Upper lobe of left lung (tissue), 4 donors: Measurements from ENCODE around the gene MPO.

Experiments
- EP300 ChIP-seq, 4 donors: sonication (generic); formaldehyde crosslinking; IDR thresholded peaks; one replicate each; pipeline ENCODE4 v1.5.1; 2017; ENCODE audit warnings: antibody characterized with exemption in 4 of 4, control low read depth in 2 of 4
- POLR2A ChIP-seq, 4 donors: fragments of 450-650 bp; IDR thresholded peaks; one replicate each; pipeline ENCODE4 v1.5.1; 2016 to 2017; ENCODE audit warnings: antibody characterized with exemption in 4 of 4, mild to moderate bottlenecking in 2 of 4
- POLR2AphosphoS5 ChIP-seq, 2 donors: sonication (generic); formaldehyde crosslinking; IDR thresholded peaks; one replicate each; pipeline ENCODE4 v1.5.1; 2017; ENCODE audit warnings: antibody characterized with exemption in 2 of 2
- TF ChIP-seq, protein P1 (sequence below), 6 experiments: fragments of 450-650 bp in 4 of 6; fragments of 200-600 bp in 2 of 6; sonication (generic) in 2 of 6; IDR thresholded peaks; one replicate each; pipeline ENCODE4 v1.5.1; 2016 to 2019; ENCODE audit warnings: antibody characterized with exemption in 6 of 6

DNA sequence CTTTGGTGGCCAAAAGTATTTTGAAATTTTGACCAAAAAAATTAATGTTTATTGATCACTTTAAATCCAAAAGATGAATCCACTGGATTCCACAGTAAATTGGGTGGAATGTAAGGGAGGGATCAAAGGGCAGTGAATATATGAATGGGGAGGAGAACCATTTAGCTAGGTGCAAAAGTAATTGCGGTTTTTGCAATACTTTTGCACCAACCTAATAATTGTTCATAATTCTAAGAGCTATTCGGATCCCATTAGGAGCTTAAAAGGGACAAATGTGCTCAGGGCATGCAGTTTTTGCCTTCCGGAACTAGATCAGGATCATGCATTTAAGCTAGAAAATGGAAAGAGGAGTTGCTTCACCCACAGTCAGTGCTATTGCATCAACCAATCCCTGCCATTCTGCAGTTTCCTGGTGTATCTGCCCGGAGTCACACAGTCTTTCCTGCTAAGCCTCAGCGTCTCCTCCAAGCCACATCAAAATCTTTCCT is 42.5 kb downstream of the MPO start, which contains the start of gene LPO:
- TF ChIP-seq, protein P1, sequence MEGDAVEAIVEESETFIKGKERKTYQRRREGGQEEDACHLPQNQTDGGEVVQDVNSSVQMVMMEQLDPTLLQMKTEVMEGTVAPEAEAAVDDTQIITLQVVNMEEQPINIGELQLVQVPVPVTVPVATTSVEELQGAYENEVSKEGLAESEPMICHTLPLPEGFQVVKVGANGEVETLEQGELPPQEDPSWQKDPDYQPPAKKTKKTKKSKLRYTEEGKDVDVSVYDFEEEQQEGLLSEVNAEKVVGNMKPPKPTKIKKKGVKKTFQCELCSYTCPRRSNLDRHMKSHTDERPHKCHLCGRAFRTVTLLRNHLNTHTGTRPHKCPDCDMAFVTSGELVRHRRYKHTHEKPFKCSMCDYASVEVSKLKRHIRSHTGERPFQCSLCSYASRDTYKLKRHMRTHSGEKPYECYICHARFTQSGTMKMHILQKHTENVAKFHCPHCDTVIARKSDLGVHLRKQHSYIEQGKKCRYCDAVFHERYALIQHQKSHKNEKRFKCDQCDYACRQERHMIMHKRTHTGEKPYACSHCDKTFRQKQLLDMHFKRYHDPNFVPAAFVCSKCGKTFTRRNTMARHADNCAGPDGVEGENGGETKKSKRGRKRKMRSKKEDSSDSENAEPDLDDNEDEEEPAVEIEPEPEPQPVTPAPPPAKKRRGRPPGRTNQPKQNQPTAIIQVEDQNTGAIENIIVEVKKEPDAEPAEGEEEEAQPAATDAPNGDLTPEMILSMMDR (IDR thresholded peaks at IDR 0.05), result no peak
- TF ChIP-seq POLR2AphosphoS5 (IDR thresholded peaks at IDR 0.05) (no peak), EP300 (IDR thresholded peaks at IDR 0.05) (no peak), POLR2A (IDR thresholded peaks at IDR 0.05) (no peak)
